HPDE6-E6E7 (cell line): ENCODE results near the gene CHN2.

Experiments
- DNase-seq: peaks from one replicate; pipeline ENCODE4 v3.0.0; 2011; ENCODE audit warnings: missing footprints; ENCODE audit errors: extremely low spot score

The CHN2 gene

GRCh38 chr7:29463504-29464158, 269.1 kb downstream of the CHN2 start:
- DNase-seq, result no peak

GRCh38 chr7:29464753-29465152, 270.2 kb downstream of the CHN2 start:
- DNase-seq, result no peak

GRCh38 chr7:29467193-29467926, 272.8 kb downstream of the CHN2 start:
- DNase-seq, result no peak

GRCh38 chr7:29468196-29468595, 273.6 kb downstream of the CHN2 start:
- DNase-seq, result no peak

GRCh38 chr7:29469281-29469680, 274.7 kb downstream of the CHN2 start:
- no peak for DNase-seq

GRCh38 chr7:29469976-29470557, 275.5 kb downstream of the CHN2 start:
- no peak for DNase-seq

- no peak for DNase-seq
Measured at GRCh38 chr7:29471444-29472138, 277.0 kb downstream of the CHN2 start.

- DNase-seq, result no peak
Measured at GRCh38 chr7:29476916-29477315, 282.3 kb downstream of the CHN2 start.

- no peak for DNase-seq
Measured at GRCh38 chr7:29478226-29478625, 283.7 kb downstream of the CHN2 start.

- DNase-seq, result no peak
Measured at GRCh38 chr7:29478687-29479240, 284.2 kb downstream of the CHN2 start.

GRCh38 chr7:29479301-29480200, 285.0 kb downstream of the CHN2 start:
- DNase-seq, result no peak

- DNase-seq, result no peak
Measured at GRCh38 chr7:29480451-29480850, 285.9 kb downstream of the CHN2 start.

- no peak for DNase-seq
Measured at GRCh38 chr7:29480934-29481651, 286.5 kb downstream of the CHN2 start.

GRCh38 chr7:29482056-29482455, 287.5 kb downstream of the CHN2 start:
- DNase-seq, result no peak

- DNase-seq, result no peak
Measured at GRCh38 chr7:29483219-29484104, 288.9 kb downstream of the CHN2 start.

- no peak for DNase-seq
Measured at GRCh38 chr7:29484280-29484679, 289.7 kb downstream of the CHN2 start.

- no peak for DNase-seq
Measured at GRCh38 chr7:29485339-29486190, 291.0 kb downstream of the CHN2 start.

GRCh38 chr7:29486191-29486700, 291.7 kb downstream of the CHN2 start:
- DNase-seq, result no peak
